Iris pigment epithelial cell (primary cell): Measurements from ENCODE around the gene AMFR.
A peak's percentile ranks its signal among the peaks of the same experiment; 100 is the strongest.
"Not testable (repeated sequence)": the region's sequence is repeated elsewhere in the genome, so short reads cannot be mapped to it uniquely, and the experiment has no call there.

Experiments used
- DNase-seq: peaks from one replicate; pipeline ENCODE4 v3.0.0-alpha.2; 2011; ENCODE audit warnings: low read depth

AMFR gene

DNA sequence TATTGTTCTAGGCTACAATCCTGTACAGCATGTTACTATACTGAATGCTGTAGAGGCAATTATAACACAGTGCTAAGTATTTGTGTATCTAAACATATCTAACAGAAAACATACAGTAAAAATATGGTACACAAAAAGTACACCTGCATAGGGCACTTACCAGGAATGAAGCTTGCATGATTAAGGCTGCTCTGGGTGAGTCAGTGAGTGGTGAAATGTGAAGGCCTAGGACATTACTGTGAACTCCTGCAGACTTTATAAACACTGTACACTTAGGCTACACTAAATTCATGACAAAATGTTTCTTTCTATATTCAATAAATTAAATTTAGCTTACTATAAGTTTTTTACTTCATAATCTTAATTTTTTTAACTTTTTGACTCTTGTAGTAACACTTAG lies 37.1 kb downstream of the AMFR start:
- peak; percentile 87 for DNase-seq

DNA sequence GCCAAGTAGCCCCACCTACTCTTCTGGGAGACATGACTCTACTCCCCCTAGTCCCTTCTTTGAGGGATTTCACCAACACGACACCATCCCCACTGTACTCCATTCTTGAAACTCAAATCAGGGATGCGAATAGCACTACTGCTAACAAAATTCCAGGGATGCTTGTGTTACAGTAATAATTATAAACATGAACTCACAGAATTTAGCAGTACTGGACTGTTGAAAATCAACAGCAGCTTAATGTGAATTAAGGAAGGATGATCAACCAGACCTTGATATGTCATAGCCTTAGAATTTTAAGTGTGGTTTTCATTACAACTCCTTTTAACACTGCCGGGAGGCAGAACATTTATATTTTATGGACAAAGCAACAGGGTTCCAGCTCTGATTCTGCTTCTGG lies 37.9 kb downstream of the AMFR start:
- DNase-seq = no peak

DNA sequence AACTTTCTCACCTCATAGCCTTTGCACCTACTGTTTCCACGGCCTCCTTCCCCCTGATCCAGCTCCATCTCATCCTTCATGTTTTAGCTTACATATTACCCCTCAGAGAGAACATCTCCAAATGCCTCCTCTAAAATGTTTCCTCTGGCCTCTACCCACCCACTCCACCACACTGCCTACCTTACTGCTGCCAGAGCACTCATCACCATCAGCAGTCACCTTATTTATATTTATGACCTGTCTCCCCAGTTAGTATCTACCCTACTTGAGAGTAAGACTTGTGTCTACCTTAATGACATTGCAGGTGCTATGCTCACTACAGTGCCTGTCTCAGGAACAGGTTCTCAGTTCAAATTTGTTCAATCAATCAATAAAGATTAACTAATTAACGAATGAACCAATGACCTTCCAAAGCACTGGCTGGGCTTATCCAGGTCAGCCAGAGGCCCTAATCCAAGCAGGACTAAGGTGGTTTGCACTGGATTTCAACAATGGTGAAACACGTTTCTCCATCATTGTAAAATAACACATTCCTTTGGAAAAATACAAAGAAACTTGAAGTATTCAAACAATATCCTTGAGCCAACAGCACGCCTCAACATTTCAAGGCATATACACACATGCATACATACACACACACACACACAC lies 41.1 kb downstream of the AMFR start:
- DNase-seq = no peak

DNA sequence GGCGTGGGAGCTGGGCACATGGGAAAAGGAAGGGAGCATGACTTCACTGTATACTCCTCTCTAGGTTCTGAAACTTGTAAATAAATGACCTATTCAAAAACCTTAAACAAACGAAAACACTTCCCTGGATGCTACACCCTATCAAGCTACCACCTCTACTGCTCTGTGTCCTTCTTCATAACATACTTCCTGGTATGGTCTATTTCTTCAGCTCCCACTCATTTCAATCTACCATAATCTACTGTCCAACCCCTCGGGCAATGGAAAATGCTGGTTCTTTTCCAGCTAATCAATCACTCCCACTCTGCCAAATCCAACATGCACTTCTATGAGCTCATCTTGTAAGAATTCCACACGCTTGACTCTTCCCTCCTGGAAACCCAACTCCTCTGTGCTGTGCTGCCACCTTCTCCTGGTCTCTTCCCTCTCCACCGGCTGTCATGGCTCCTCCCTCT lies 42.4 kb downstream of the AMFR start:
- peak; percentile 40 for DNase-seq

DNA sequence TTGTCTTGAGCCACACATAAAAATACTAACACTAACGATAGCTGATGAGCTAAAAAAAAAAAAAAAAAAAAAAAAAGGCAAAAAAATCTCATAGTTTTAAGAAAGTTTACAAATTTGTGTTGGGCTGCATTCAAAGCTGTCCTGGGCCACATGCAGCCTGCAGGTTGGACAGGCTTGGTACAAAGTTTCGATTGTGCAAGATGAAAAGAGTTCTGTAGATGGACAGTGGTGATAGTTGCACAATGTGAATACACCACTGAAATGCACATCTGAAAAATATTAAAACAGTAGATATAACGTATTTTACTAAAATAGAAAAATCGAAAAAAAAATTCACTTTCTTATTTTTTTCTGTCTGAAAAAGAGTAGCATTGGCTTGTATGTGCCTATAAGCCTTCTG lies 42.9 kb downstream of the AMFR start:
- DNase-seq = no peak

DNA sequence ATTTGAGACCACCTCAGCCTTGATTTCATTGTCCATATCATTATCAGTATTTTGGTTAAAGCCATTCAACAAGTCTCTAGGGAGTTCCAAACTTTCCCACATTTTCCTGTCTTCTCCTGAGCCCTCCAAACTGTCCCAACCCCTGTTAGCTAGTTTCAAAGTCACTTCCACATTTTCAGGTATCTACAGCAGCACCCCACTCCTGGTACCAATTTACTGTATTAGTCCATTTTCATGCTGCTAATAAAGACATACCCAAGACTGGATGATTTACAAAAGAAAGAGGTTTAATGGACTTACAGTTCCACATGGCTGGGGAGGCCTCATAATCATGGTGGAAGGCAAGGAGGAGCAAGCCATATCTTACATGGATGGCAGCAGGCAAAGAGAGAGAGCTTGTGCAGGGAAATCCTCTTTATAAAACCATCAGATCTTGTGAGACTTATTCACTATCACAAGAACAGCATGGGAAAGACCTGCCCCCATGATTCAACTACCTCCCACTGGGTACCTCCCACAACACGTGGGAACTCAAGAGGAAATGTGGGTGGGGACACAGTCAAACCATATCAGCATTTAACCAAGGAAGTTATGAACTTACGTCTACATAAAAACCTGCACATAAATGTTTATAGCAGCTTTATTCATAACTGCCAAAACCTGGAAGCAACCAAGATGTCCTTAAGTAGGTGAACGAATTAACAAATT lies 44.4 kb downstream of the AMFR start:
- DNase-seq = not testable (repeated sequence)

DNA sequence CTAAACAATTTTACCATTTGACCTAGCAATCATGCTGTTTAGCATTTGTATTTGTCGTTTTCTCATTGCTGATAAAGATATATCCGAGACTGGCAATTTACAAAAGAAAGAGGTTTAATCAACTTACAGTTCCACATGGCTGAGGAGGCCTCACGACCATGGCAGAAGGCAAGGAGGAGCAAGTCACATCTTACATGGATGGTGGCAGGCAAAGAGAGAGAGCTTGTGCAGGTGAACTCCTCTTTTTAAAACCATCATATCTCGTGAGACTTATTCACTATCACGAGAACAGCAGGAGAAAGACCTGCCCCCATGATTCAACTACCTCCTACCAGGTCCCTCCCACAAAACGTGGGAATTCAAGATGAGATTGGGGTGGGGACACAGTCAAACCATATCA lies 46.3 kb downstream of the AMFR start:
- DNase-seq = not testable (repeated sequence)

DNA sequence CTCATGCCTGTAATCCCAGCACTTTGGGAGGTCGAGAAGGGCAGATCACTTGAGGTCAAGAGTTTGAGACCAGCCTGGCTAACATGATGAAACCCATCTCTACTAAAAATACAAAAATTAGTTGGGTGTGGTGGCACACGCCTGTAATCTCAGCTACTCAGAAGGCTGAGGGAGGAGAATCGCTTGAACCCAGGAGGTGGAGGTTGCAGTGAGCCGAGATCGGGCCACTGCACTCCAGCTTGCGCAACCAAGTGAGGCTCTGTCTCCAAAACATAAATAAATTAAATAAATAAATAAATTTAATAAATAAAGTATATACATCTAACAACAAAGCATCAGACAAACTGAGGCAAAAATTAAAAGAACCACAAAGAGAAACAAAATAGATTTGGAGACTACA lies 49.6 kb downstream of the AMFR start:
- DNase-seq = not testable (repeated sequence)

DNA sequence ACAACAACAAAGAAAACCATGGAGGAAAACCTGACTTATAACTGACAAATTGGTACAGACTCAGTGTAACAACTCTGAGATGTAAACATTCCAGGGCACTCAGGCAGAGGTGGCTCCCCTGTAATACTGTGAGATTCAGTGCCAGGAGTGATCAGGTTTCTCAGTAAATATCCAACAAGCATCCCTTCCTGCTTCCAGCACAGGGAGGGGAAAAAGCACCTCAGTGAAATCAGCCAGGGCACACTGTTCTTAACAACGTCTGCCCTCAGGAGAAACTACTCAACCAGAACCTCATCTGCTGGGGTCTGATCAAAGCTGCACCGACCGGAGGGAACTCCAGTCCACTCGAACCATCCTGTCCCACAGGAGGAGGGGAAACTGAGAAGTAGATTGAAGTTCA lies 52.3 kb downstream of the AMFR start:
- DNase-seq = peak; percentile 48

DNA sequence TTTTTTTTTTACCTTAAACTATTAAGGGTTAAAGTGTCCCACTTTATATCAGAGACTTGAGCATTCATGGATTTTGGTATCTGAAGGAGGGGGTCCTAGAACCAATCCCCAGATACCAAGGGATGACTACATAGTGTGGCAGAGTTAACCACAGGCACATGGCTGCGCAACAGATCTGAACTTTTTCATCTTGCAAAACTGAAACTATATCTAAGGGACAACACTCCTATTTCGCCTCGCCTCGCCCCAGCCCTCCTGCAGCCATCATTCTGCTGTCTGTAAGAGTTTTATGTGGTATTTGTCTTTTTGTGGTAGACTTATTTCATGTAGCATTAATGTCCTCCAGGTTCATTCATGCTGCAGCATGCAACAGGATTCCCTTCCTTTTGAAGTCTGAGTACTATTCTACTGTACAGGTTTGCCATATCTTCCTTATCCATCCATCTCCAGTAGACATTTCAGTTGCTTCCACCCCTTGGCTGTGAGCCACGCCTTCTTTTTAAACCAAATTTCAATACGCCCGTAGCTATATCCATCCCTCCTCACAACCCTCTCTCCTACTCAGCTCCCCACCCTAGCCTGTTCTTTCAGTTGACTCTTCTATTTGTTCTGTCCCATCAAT lies 53.2 kb downstream of the AMFR start:
- DNase-seq = no peak

DNA sequence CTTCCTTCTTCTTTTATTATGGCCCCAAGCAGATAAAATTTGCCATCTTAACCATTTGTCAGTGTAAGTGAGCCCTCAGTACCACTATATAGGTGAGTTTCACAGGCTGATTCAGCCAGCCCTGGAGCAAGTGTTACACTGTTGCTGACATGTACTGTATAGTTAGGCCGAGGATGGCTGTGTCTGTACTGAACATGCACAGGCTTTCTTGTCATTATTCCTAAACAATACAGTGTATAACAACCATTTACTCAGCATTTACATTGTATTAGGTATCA lies 53.7 kb downstream of the AMFR start:
- DNase-seq = no peak

DNA sequence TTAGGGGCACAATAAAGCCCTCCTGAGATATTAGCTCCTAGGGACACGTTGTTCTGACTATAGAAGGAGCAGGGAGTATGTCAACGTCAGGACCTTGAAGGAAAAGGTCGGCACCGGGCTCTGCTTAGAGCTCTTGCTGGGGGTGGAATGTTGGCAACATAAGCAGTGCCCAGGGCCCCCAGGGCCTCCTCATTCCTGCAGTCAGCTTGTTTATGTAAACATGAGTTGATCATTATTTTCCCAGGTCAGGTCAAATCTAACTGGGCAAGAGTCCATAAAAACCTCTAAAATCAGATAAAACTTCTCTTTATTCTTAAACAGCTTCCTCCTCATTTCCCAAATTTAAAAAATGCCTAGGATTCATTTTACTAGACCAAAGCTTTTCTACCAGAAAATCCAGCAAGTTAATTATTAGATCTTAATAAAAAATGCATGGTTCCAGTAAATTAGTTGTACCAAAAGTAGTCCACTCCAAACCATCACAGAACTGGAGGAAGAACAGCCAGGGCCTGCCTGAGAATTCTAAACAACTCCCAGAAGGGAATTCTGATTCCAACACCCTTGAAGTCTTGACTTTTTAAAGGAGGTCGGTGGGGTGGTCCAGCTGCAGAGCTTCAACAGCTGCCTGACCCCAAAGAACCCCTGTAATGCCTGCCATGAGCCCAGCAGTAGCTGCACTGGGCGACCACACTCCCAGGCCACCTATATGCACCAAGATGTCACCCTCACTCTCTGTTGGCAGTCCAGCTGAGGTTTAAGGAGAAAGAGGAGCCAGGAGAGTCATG lies 54.3 kb downstream of the AMFR start:
- DNase-seq = peak; percentile 51

DNA sequence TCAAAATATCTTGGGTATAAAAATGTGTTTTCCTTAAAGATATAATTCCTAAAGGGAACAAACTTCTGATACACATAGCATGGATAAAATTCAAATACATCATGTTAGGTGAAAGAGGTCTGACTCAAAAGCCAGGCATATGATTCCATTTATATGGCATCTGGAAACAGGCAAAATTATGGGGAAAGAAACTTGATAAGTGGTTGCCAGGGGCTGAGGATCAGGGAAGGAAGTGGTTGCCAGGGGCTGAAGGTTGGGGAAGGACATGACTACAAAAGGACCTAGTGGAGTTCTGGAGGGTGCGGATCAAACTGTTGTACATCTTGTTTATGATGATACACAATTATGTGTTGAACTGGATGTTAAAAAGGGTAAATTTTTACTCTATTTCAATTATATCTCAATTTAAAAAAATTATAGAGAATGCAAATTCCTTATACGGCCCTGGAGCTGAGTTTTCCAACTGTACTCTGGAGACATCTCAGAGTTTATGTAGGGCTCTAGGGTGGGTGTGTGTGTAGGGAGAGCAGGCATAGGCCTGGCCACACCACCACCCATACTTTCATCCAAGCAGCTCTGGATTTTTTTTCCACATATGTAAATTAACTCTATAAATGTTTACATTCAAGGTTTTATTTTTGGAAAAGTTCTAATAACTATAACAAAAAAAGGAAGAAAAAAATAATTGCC lies 55.0 kb downstream of the AMFR start:
- no peak for DNase-seq

DNA sequence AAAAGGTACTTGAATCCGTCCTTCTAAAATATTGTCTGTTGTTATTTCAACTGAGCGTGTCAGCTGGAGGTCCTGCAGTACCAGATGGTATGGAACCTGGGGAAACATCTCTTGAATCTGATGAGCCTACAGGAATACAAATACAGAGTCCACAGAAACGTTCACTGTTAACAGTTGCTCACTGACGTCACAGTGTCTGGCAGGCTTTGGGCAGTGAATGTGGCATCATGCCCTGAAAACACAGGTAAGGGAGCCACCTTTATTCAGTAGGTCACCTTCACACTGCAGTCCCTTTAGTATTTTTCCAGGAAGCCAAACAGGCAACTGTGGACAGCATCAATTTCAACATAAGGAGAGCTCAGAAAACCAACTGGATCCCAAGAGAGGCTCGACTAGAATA lies 56.1 kb downstream of the AMFR start:
- DNase-seq = no peak

DNA sequence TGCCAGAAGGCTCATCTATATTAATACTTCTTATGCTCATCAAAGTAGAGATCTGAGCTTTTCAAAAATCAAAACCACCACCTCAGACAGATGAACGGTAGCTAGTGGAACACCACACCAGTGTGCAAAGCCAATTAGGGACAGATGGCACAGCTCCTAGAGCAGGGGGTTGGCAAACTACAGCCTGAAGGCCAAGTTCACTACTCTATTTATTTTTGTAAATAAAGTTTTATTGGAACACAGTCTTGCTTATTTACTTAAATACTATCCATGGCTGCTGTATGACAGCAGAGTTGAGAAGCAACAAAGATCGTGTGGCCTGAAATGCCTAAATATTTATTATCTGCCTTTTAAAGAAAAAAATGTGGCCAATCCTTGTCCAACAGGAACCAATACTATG lies 56.8 kb downstream of the AMFR start:
- DNase-seq = no peak

DNA sequence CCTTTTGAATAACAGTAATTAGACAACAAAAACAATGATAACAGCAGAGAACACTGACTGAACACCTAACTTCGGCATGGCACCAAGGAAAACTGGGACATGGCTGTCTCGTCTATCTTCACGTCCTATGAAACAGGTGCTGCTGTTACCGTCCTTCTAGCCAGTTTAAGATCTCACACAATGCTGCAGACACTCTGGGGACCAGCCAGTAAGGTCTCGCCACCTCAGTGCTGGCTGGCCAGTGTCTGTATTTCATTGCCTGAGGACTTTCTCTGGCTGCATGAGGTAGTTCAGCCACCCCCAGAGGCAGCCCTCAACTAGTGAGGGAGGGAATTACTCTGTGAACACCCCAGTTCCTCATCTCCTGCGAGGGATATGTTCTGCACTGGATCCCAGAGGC lies 57.6 kb downstream of the AMFR start:
- no peak for DNase-seq

DNA sequence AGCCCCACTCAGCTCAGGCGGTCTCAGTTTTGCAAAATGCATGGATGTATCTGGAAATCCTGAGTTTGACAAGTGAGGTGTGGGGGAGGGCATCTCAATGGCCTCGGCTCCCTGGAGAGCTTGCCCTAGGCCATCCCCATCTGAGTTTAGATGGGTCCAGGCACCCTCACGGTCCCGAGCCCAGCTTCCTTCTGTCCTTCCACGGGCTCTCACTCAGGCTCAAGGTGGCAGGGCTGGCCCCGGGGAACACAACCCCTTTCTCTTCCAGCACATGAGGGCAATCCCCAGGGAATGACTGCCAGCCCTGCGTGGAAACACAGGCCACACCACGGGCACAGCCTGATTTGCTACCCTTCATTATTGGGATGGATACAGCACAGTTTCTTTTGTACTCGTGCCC lies 58.4 kb downstream of the AMFR start:
- no peak for DNase-seq

DNA sequence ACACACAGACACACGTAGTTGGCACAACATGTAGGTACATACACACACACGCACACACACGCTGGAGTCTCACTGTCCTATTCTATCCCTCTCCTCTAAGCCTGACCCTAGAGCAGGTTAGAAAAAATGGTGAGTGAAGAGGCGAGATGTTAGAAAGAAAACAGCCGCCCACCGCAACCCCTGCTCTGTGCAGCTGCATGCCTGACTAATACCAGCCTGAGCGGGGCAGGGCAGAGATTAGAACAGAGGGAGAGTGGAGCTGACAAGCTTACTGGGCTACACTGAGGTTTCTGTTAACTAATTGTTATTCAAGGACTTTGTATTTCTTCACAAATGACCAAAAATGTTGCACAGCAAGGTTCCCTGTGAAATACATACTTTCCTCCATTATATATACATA lies 59.8 kb downstream of the AMFR start:
- no peak for DNase-seq

DNA sequence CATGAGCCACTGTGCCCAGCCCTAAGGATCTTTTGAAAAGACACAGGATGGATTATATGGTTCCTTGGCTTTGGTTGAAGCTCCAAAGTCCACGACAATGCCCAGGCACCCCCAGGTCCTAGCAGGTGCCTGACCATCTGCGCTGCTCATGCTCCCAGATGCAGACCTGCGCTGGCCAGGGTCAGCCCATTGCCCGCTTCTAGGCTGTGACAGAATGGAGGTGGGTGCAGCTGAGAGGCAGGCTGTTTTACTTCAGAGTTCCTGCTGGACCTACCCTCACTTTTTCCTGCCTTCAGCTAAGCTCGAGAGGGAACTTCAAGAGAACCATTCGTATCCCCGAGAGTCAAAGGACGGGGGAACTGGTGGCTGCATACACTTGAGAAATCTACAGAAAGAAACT lies 60.5 kb downstream of the AMFR start:
- no peak for DNase-seq

DNA sequence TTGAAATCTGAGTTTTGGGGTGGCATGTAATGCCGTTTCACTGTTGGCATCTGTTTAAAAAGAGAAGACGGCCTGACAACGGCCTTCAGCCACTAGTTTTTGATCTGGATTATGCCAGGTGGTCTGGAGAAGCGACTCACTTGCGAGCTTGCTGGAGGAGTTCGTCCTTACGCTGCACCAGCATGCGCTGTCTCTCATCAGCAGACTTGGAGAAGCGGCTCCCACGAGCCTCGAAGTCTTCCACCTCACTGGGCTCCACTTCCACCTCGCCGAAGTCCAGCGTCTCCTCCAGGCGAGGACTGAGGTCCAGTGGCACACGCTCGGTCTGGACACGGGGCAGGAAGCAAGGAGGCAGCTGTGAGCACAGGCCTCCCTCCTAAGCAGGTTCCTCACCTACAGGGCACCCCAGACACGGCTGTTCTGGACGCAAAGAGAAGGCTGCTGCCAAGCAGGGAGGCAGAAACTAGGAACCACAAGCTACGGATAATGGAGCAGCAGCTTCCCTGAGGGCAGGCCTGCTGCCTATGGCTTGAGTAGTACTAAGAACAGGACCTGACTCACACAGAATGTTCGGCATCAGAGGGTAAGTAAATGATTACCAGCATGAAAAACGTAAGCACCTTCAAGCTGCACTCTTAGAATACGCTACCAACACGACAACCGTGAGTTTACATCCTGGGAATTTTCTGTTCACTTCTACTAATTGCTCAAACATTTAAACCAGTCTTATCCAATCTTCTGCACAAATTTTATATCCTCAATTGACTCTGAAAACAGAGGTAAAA lies 61.4 kb downstream of the AMFR start:
- DNase-seq = no peak

DNA sequence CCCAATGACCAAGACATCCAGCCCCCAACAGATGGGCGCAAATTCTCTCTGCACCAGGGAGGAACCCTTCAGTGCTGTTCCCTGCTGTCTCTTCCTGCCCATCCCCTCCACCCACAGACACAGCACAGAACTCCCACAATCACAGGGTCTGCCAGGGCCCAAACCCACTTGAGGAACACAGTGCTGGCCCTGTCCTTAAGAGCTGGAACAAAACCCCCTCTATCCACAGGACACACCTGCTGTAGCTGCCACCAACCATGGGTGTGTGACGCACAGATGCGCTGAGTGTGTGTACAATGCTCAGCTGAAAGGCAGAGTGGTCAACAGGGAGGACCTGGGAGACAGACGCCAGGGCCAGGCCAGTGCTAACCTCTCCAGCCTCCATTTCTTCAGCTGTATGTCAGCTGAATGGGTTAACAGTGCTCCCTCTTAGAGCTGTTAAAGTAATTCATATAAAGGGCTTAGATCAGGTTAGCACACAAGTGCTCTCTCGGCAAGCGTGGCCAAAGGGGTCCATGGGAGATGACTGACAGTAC lies 62.1 kb downstream of the AMFR start:
- DNase-seq = no peak
